Stimulated activated CD8-positive, alpha-beta memory T cell treated with anti-CD3 and anti-CD28 coated beads, Interleukin-2, amount 100 ng/mL, for 1 hour (primary cell): ENCODE results near the gene CAMTA1.
"Not testable (repeated sequence)": the region's sequence is repeated elsewhere in the genome, so short reads cannot be mapped to it uniquely, and the experiment has no call there.

Experiments used
- DNase-seq, 2 donors: peaks; one replicate each; pipeline ENCODE4 v3.0.0-alpha.2; 2020; ENCODE audit warnings: low read depth in 2 of 2

The CAMTA1 gene

GRCh38 chr1:7674972-7675371 lies 889.7 kb downstream of the CAMTA1 start:
- no peak for DNase-seq

GRCh38 chr1:7675431-7676273 lies 890.4 kb downstream of the CAMTA1 start:
- no peak for DNase-seq

- no peak for DNase-seq
Observed at GRCh38 chr1:7676274-7676945, 891.2 kb downstream of the CAMTA1 start.

- DNase-seq, result no peak
Observed at GRCh38 chr1:7677111-7677510, 891.9 kb downstream of the CAMTA1 start.

GRCh38 chr1:7677815-7678214 lies 892.6 kb downstream of the CAMTA1 start:
- no peak for DNase-seq

- DNase-seq, result no peak
Observed at GRCh38 chr1:7678491-7679158, 893.4 kb downstream of the CAMTA1 start.

- DNase-seq, result no peak
Observed at GRCh38 chr1:7679159-7679872, 894.1 kb downstream of the CAMTA1 start.

GRCh38 chr1:7679873-7680206 lies 894.6 kb downstream of the CAMTA1 start:
- DNase-seq, result no peak

- DNase-seq, result peak in 1 of 2 donors; percentile 33
Observed at GRCh38 chr1:7680207-7680954, 895.1 kb downstream of the CAMTA1 start.

GRCh38 chr1:7680955-7681268 lies 895.7 kb downstream of the CAMTA1 start:
- no peak for DNase-seq

GRCh38 chr1:7681401-7681800 lies 896.1 kb downstream of the CAMTA1 start:
- DNase-seq, result no peak

- DNase-seq, result no peak
Observed at GRCh38 chr1:7683521-7683920, 898.3 kb downstream of the CAMTA1 start.

GRCh38 chr1:7684132-7684531 lies 898.9 kb downstream of the CAMTA1 start:
- no peak for DNase-seq

GRCh38 chr1:7684861-7685635 lies 899.8 kb downstream of the CAMTA1 start:
- no peak for DNase-seq

GRCh38 chr1:7686301-7686850 lies 901.1 kb downstream of the CAMTA1 start:
- no peak for DNase-seq

GRCh38 chr1:7687411-7687810 lies 902.2 kb downstream of the CAMTA1 start:
- DNase-seq, result no peak

GRCh38 chr1:7688659-7689058 lies 903.4 kb downstream of the CAMTA1 start:
- no peak for DNase-seq

- DNase-seq, result not testable (repeated sequence)
Observed at GRCh38 chr1:7689307-7689706, 904.1 kb downstream of the CAMTA1 start.

GRCh38 chr1:7690076-7690475 lies 904.8 kb downstream of the CAMTA1 start:
- no peak for DNase-seq

GRCh38 chr1:7690496-7691182 lies 905.4 kb downstream of the CAMTA1 start:
- DNase-seq, result no peak
